ENCODE results near the gene ZFPM1. TPM values are rescaled to one million over a fixed set of nuclear protein-coding genes. Genes with fewer than 3 reads are reported as not detected.

ZFPM1 gene
- total RNA-seq, 1 donor from 2014 or later: 21.7 TPM

- DNase-seq (ENCODE audit: low spot score): no peak
- Mint-ChIP-seq H3K27me3 (ENCODE audit: insufficient read depth) (no peaks in the 10 kb centered on the region), H3K9me3 (no peaks in the 10 kb centered on the region), H3K4me3 (no peak overlapping the region), H3K27ac (no peak overlapping the region), H3K4me1 (ENCODE audit: low read depth) (no peaks in the 10 kb centered on the region), H3K36me3 (ENCODE audit: low read depth) (no peaks in the 10 kb centered on the region)
- intact Hi-C loops (cut with micrococcal nuclease): no loop called here
These were observed 77.2 kb downstream of the ZFPM1 start for GRCh38 chr16:88530051-88530857.

- peaks cover 1% of the 10 kb centered on the region for H3K36me3 Mint-ChIP-seq (ENCODE audit: low read depth)
- H3K27ac Mint-ChIP-seq: no peak overlapping the region
- H3K4me1 Mint-ChIP-seq (ENCODE audit: low read depth): no peaks in the 10 kb centered on the region
- no peak for DNase-seq (ENCODE audit: low spot score)
- intact Hi-C loops (cut with micrococcal nuclease): no loop called here
- no peaks in the 10 kb centered on the region for H3K9me3 Mint-ChIP-seq
- no peaks in the 10 kb centered on the region for H3K27me3 Mint-ChIP-seq (ENCODE audit: insufficient read depth)
- no peak overlapping the region for H3K4me3 Mint-ChIP-seq
These were observed 77.8 kb downstream of the ZFPM1 start for GRCh38 chr16:88530858-88531203.

- Mint-ChIP-seq H3K9me3 (no peaks in the 10 kb centered on the region), H3K27ac (no peak overlapping the region), H3K4me1 (ENCODE audit: low read depth) (no peaks in the 10 kb centered on the region), H3K36me3 (ENCODE audit: low read depth) (peaks cover 3% of the 10 kb centered on the region), H3K4me3 (no peak overlapping the region), H3K27me3 (ENCODE audit: insufficient read depth) (no peaks in the 10 kb centered on the region)
- intact Hi-C loops (cut with micrococcal nuclease): no loop called here
- no peak for DNase-seq (ENCODE audit: low spot score)
These were observed 78.3 kb downstream of the ZFPM1 start for GRCh38 chr16:88531346-88531745.

GRCh38 chr16:88531931-88532433 is 78.9 kb downstream of the ZFPM1 start:
- no peak overlapping the region for H3K4me3 Mint-ChIP-seq
- no peaks in the 10 kb centered on the region for H3K4me1 Mint-ChIP-seq (ENCODE audit: low read depth)
- peaks cover 3% of the 10 kb centered on the region for H3K36me3 Mint-ChIP-seq (ENCODE audit: low read depth)
- no peaks in the 10 kb centered on the region for H3K27me3 Mint-ChIP-seq (ENCODE audit: insufficient read depth)
- no peak for DNase-seq (ENCODE audit: low spot score)
- intact Hi-C loops (cut with micrococcal nuclease): no loop called here
- no peaks in the 10 kb centered on the region for H3K9me3 Mint-ChIP-seq
- peak overlapping the region; percentile 18 for H3K27ac Mint-ChIP-seq

- Mint-ChIP-seq H3K36me3 (ENCODE audit: low read depth) (peaks cover 3% of the 10 kb centered on the region), H3K27ac (no peak overlapping the region), H3K4me1 (ENCODE audit: low read depth) (no peaks in the 10 kb centered on the region), H3K27me3 (ENCODE audit: insufficient read depth) (no peaks in the 10 kb centered on the region), H3K9me3 (no peaks in the 10 kb centered on the region), H3K4me3 (no peak overlapping the region)
- DNase-seq (ENCODE audit: low spot score): no peak
- intact Hi-C loops (cut with micrococcal nuclease): no loop called here
These were observed 79.6 kb downstream of the ZFPM1 start for GRCh38 chr16:88532434-88533241.

- peaks cover 3% of the 10 kb centered on the region for H3K36me3 Mint-ChIP-seq (ENCODE audit: low read depth)
- no peak overlapping the region for H3K27ac Mint-ChIP-seq
- DNase-seq (ENCODE audit: low spot score): no peak
- H3K4me3 Mint-ChIP-seq: no peak overlapping the region
- H3K9me3 Mint-ChIP-seq: no peaks in the 10 kb centered on the region
- no peaks in the 10 kb centered on the region for H3K4me1 Mint-ChIP-seq (ENCODE audit: low read depth)
- H3K27me3 Mint-ChIP-seq (ENCODE audit: insufficient read depth): no peaks in the 10 kb centered on the region
- intact Hi-C loops (cut with micrococcal nuclease): no loop called here
These were observed 80.4 kb downstream of the ZFPM1 start for GRCh38 chr16:88533381-88533917.

- Mint-ChIP-seq H3K36me3 (ENCODE audit: low read depth) (peaks cover 3% of the 10 kb centered on the region), H3K27me3 (ENCODE audit: insufficient read depth) (no peaks in the 10 kb centered on the region), H3K27ac (no peak overlapping the region), H3K4me1 (ENCODE audit: low read depth) (no peaks in the 10 kb centered on the region), H3K9me3 (no peaks in the 10 kb centered on the region), H3K4me3 (no peak overlapping the region)
- DNase-seq (ENCODE audit: low spot score): peak; percentile 79
- intact Hi-C loops (cut with micrococcal nuclease): loop anchor here (1.0 to 2.0 kb wide), 3 partner anchors 36 to 91 kb away; partner anchors contain the start of gene ZC3H18
These were observed 81.0 kb downstream of the ZFPM1 start for GRCh38 chr16:88533932-88534637.

- H3K9me3 Mint-ChIP-seq: no peaks in the 10 kb centered on the region
- H3K27ac Mint-ChIP-seq: peak overlapping the region; percentile 65
- H3K4me3 Mint-ChIP-seq: peak overlapping the region; percentile 81
- DNase-seq (ENCODE audit: low spot score): no peak
- intact Hi-C loops (cut with micrococcal nuclease): loop anchor here (1.0 to 2.0 kb wide), 3 partner anchors 36 to 92 kb away; partner anchors contain the start of gene ZC3H18
- H3K36me3 Mint-ChIP-seq (ENCODE audit: low read depth): peaks cover 3% of the 10 kb centered on the region
- no peaks in the 10 kb centered on the region for H3K27me3 Mint-ChIP-seq (ENCODE audit: insufficient read depth)
- H3K4me1 Mint-ChIP-seq (ENCODE audit: low read depth): no peaks in the 10 kb centered on the region
These were observed 81.6 kb downstream of the ZFPM1 start for GRCh38 chr16:88534638-88535190.

GRCh38 chr16:88535191-88535856 is 82.2 kb downstream of the ZFPM1 start:
- Mint-ChIP-seq H3K27me3 (ENCODE audit: insufficient read depth) (no peaks in the 10 kb centered on the region), H3K27ac (peak overlapping the region; percentile 76), H3K9me3 (no peaks in the 10 kb centered on the region), H3K36me3 (ENCODE audit: low read depth) (peaks cover 3% of the 10 kb centered on the region), H3K4me1 (ENCODE audit: low read depth) (no peaks in the 10 kb centered on the region), H3K4me3 (peak overlapping the region; percentile 81)
- DNase-seq (ENCODE audit: low spot score): no peak
- intact Hi-C loops (cut with micrococcal nuclease): loop anchor here (2.0 kb wide), 1 partner anchor 93 kb away; no protein-coding TSS in a partner anchor

GRCh38 chr16:88535857-88536222 is 82.8 kb downstream of the ZFPM1 start:
- Mint-ChIP-seq H3K4me3 (peak overlapping the region; percentile 81), H3K36me3 (ENCODE audit: low read depth) (peaks cover 3% of the 10 kb centered on the region), H3K9me3 (no peaks in the 10 kb centered on the region), H3K27ac (peak overlapping the region; percentile 76), H3K4me1 (ENCODE audit: low read depth) (no peaks in the 10 kb centered on the region), H3K27me3 (ENCODE audit: insufficient read depth) (no peaks in the 10 kb centered on the region)
- intact Hi-C loops (cut with micrococcal nuclease): loop anchor here (2.0 kb wide), 1 partner anchor 93 kb away; no protein-coding TSS in a partner anchor
- no peak for DNase-seq (ENCODE audit: low spot score)

GRCh38 chr16:88536510-88536909 is 83.4 kb downstream of the ZFPM1 start:
- no peak for DNase-seq (ENCODE audit: low spot score)
- intact Hi-C loops (cut with micrococcal nuclease): no loop called here
- Mint-ChIP-seq H3K27me3 (ENCODE audit: insufficient read depth) (no peaks in the 10 kb centered on the region), H3K27ac (peak overlapping the region; percentile 7), H3K4me3 (no peak overlapping the region), H3K36me3 (ENCODE audit: low read depth) (peaks cover 3% of the 10 kb centered on the region), H3K9me3 (no peaks in the 10 kb centered on the region), H3K4me1 (ENCODE audit: low read depth) (no peaks in the 10 kb centered on the region)

Data from activated T-helper 1 cell treated with anti-CD3 and anti-CD28 coated beads, Interleukin-12 subunit alpha, Interleukin-12 subunit beta, Interleukin-2, Interleukin-4 antibody, amounts not matched to agents 30 ng/mL and 10 ng/mL and 1 ng/mL, durations not matched to agents 14 hours and 24 hours and 36 hours (primary cell).